Esophagus muscularis mucosa (tissue), 3 donors: ENCODE data around the gene LETM1.

Source experiments
- EP300 ChIP-seq: sonication (generic); formaldehyde crosslinking; IDR thresholded peaks from one replicate; pipeline ENCODE4 v1.6.1; 2017; ENCODE audit warnings: antibody characterized with exemption
- TF ChIP-seq, protein P1 (sequence below), 3 experiments: fragments of 200-600 bp in 2 of 3; fragments of 450-650 bp in 1 of 3; sonication (generic) in 2 of 3; IDR thresholded peaks; one replicate each; pipeline ENCODE4 v1.5.1; 2017 to 2019; ENCODE audit warnings: antibody characterized with exemption in 3 of 3, mild to moderate bottlenecking in 2 of 3, moderate library complexity in 1 of 3

- TF ChIP-seq, protein P1, sequence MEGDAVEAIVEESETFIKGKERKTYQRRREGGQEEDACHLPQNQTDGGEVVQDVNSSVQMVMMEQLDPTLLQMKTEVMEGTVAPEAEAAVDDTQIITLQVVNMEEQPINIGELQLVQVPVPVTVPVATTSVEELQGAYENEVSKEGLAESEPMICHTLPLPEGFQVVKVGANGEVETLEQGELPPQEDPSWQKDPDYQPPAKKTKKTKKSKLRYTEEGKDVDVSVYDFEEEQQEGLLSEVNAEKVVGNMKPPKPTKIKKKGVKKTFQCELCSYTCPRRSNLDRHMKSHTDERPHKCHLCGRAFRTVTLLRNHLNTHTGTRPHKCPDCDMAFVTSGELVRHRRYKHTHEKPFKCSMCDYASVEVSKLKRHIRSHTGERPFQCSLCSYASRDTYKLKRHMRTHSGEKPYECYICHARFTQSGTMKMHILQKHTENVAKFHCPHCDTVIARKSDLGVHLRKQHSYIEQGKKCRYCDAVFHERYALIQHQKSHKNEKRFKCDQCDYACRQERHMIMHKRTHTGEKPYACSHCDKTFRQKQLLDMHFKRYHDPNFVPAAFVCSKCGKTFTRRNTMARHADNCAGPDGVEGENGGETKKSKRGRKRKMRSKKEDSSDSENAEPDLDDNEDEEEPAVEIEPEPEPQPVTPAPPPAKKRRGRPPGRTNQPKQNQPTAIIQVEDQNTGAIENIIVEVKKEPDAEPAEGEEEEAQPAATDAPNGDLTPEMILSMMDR (IDR thresholded peaks at IDR 0.05) = peak; percentile 77 to 87 (median 82)
- TF ChIP-seq EP300 = no peak
These were observed 43.5 kb upstream of the LETM1 start for GRCh38 chr4:1899149-1900086.
